Naive thymus-derived CD4-positive, alpha-beta T cell (primary cell): ENCODE measurements around the gene APBB1IP. TPM values are rescaled to one million over a fixed set of nuclear protein-coding genes. Genes with fewer than 3 reads are reported as not detected.

Experiments
- ATAC-seq: fragments of 150-1000 bp; cut with Tn5 transposase; 2 replicates; pipeline ENCODE4 v1.10.0; 2021; ENCODE audit warnings: mild to moderate bottlenecking, moderate library complexity
- CTCF ChIA-PET: fragments of 350-600 bp; sonication (Branson Sonifier 250); formaldehyde crosslinking; loops from one replicate; lab custom pipeline; 2021; ENCODE audit warnings: antibody characterized with exemption; lab: Charles Lee
- POLR2A ChIA-PET: fragments of 350-600 bp; sonication (Branson Sonifier 250); formaldehyde crosslinking; loops from one replicate; lab custom pipeline; 2021; ENCODE audit warnings: antibody characterized with exemption, inconsistent platforms; lab: Charles Lee
- DNase-seq, 9 donors: peaks; one replicate each; pipeline versions ENCODE4 v3.0.0 to v3.0.0-alpha.2; 2020 to 2022; ENCODE audit warnings: mixed read lengths in 1 of 9
- H3K27ac ChIP-seq: one replicate; pipeline ENCODE4 v1.7.0; 2013; ENCODE audit warnings: mild to moderate bottlenecking, low read depth, low read length, moderate library complexity
- H3K27me3 ChIP-seq, 2 donors: one replicate each; pipeline ENCODE4 v1.7.0; 2013; ENCODE audit warnings: low read length in 2 of 2, mild to moderate bottlenecking in 2 of 2, moderate library complexity in 2 of 2; ENCODE audit not compliant: control insufficient read depth in 2 of 2, insufficient read depth in 2 of 2
- H3K36me3 ChIP-seq, 3 experiments: 1 replicate in 2 of 3; 2 replicates in 1 of 3; pipeline ENCODE4 v1.7.0; 2013; ENCODE audit warnings: low read length in 3 of 3, mild to moderate bottlenecking in 3 of 3, moderate library complexity in 1 of 3; ENCODE audit not compliant: insufficient read depth in 3 of 3, control insufficient read depth in 2 of 3
- H3K4me1 ChIP-seq, 2 donors: one replicate each; pipeline ENCODE4 v1.7.0; 2013; ENCODE audit warnings: low read length in 2 of 2, mild to moderate bottlenecking in 2 of 2, moderate library complexity in 1 of 2; ENCODE audit not compliant: control insufficient read depth in 2 of 2, insufficient read depth in 2 of 2
- H3K4me3 ChIP-seq: 2 replicates; pipeline ENCODE4 v1.7.0; 2013; ENCODE audit warnings: mild to moderate bottlenecking, low read length
- H3K9me3 ChIP-seq, 3 experiments: 1 replicate in 2 of 3; 2 replicates in 1 of 3; pipeline ENCODE4 v1.7.0; 2013; ENCODE audit warnings: low read length in 3 of 3; ENCODE audit not compliant: control insufficient read depth in 2 of 3
- H3K27ac Mint-ChIP-seq, 9 donors: one replicate each; pipeline ENCODE4 v1.8.0; 2020 to 2022; ENCODE audit warnings: mixed read lengths in 9 of 9, mild to moderate bottlenecking in 8 of 9, moderate library complexity in 5 of 9, inconsistent platforms in 2 of 9
- H3K27me3 Mint-ChIP-seq, 5 donors: one replicate each; pipeline ENCODE4 v1.8.0; 2021 to 2022; ENCODE audit warnings: mixed read lengths in 5 of 5, mild to moderate bottlenecking in 1 of 5
- H3K36me3 Mint-ChIP-seq, 5 donors: one replicate each; pipeline ENCODE4 v1.8.0; 2020 to 2022; ENCODE audit warnings: mixed read lengths in 5 of 5, mild to moderate bottlenecking in 3 of 5, inconsistent platforms in 1 of 5
- H3K4me1 Mint-ChIP-seq, 7 donors: one replicate each; pipeline ENCODE4 v1.8.0; 2020 to 2022; ENCODE audit warnings: mixed read lengths in 7 of 7, mild to moderate bottlenecking in 3 of 7, inconsistent platforms in 1 of 7
- H3K4me3 Mint-ChIP-seq, 10 donors: one replicate each; pipeline ENCODE4 v1.8.0; 2020 to 2022; ENCODE audit warnings: mild to moderate bottlenecking in 10 of 10, mixed read lengths in 10 of 10, moderate library complexity in 6 of 10, inconsistent platforms in 2 of 10
- H3K9me3 Mint-ChIP-seq, 11 donors: one replicate each; pipeline ENCODE4 v1.8.0; 2020 to 2022; ENCODE audit warnings: mixed read lengths in 11 of 11, mild to moderate bottlenecking in 4 of 11, inconsistent platforms in 1 of 11, moderate library complexity in 1 of 11
- intact Hi-C, 2 donors: fragments of 100-400 bp; cut with micrococcal nuclease; formaldehyde crosslinking; loops; one replicate each; pipeline ENCODE4 v1.15.1; 2023
- polyA plus RNA-seq, 2 donors: library from polyadenylated mRNA; unstranded; fragments of 300-500 nt; fragmentation: Illumina TruSeq; gene quantifications; one replicate each; pipeline ENCODE4 v1.2.3, GENCODE V29; 2021
- total RNA-seq, 6 experiments: library from RNA in 5 of 6; stranded (reverse) in 5 of 6; gene quantifications; 1 replicate in 5 of 6; 2 replicates in 1 of 6; pipeline ENCODE4 v1.2.3 and lab custom pipeline; 2021 to 2026

APBB1IP gene
- total and polyA plus RNA-seq, 7 experiments from 2014 or later = 60.2 to 101 (median 71.7) TPM

DNA sequence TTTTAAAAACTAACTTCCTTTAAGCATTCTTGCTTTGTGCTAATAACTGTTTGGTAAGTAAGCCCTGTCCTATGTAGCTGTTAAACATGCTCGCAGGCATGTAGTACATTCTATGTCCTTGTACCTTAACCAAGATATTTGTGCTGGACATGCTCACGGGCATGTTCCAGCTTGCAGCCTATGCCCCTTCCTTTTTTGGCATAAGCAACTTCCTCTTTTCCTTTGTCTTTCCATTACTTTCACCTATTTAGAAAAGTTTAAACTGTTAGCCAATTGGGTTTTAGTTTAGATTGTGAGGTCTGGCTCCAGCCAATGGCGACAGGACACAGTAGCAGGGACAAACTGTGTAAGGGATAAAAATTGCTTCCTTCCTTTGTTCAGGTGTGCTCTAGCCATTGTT lies 14.4 kb upstream of the APBB1IP start:
- no peak overlapping the region for H3K4me3 ChIP-seq
- Mint-ChIP-seq H3K4me3 (no peak overlapping the region), H3K9me3 (peaks cover 0 to 11% (median 0%) of the 10 kb centered on the region in 11 donors), H3K4me1 (peaks cover 0 to 8% (median 0%) of the 10 kb centered on the region in 7 donors), H3K27ac (peak overlapping the region in 1 of 9 donors; percentile 41), H3K36me3 (peaks cover 0 to 5% (median 0%) of the 10 kb centered on the region in 5 donors), H3K27me3 (peaks cover 0 to 7% (median 0%) of the 10 kb centered on the region in 5 donors)
- H3K27ac ChIP-seq = no peak overlapping the region
- CTCF ChIA-PET = no interaction called here
- ATAC-seq = no peak
- H3K4me1 ChIP-seq = no peaks in the 10 kb centered on the region
- intact Hi-C loops = no loop called here
- POLR2A ChIA-PET = interaction anchor here (1.1 kb wide), 1 partner anchor 10 kb away, joined by 3 read pairs; no protein-coding TSS in a partner anchor
- no peaks in the 10 kb centered on the region for H3K36me3 ChIP-seq
- no peaks in the 10 kb centered on the region for H3K27me3 ChIP-seq
- H3K9me3 ChIP-seq = peaks cover 0 to 5% (median 0%) of the 10 kb centered on the region in 3 experiments
- no peak for DNase-seq

DNA sequence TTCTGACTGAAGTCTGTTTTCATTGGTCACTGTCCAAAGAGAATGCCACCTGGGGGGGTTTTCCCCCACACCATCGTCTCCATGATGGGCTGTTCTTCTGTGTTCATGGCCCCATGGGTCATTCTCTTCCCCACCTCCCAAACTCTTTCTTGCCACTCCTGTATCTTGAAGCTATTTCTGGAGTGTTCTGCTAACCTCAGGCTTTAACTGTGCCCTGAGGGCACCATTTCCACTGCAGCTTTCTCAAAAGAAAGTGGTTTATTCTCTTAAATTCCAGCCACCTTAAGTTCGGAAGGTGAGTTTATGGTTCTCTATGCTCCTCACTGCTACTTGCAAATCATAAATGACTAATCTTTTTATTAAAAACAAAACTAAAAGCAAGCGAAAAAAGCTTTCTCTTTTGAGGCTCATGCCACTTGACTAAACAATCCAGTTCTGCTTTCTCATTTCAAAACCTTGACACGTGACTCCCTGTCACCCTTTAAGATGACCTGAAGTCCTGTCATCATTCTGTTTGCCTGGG lies 7.4 kb upstream of the APBB1IP start:
- peak; percentile 93 for ATAC-seq
- H3K27me3 Mint-ChIP-seq = no peaks in the 10 kb centered on the region
- CTCF ChIA-PET = interaction anchor here (0.8 to 1.1 kb wide), 3 partner anchors 12 to 49 kb away, joined by 3 to 5 read pairs (median 3); no protein-coding TSS in a partner anchor

DNA sequence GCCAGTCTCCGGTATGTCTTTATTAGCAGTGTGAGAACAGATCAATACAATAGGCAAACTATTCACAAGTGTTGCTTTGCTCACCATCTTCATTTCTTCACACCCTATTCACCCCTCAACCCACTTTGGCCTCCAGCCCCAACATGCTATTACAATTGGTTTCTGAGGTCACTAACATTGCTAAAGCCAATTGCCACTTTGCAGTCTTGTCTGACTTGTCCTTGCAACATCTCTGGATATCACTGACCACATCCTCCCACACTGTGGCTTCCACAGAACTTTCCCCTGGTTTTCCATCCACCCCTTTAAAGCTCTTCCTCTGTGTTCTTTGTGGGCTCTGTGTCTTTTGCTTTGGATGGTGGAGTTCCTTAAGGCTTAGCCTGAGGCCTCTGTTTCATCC lies 5.2 kb upstream of the APBB1IP start:
- DNase-seq = no peak
- peaks cover 0 to 3% (median 0%) of the 10 kb centered on the region in 5 donors for H3K36me3 Mint-ChIP-seq
- Histone ChIP-seq H3K9me3 (no peaks in the 10 kb centered on the region), H3K27ac (no peak overlapping the region), H3K36me3 (no peaks in the 10 kb centered on the region), H3K27me3 (no peaks in the 10 kb centered on the region), H3K4me3 (no peak overlapping the region), H3K4me1 (peaks cover 12 to 18% of the 10 kb centered on the region in 2 donors)
- CTCF ChIA-PET = interaction anchor here (0.6 kb wide), 1 partner anchor 43 kb away, joined by 8 read pairs; no protein-coding TSS in a partner anchor
- H3K27ac Mint-ChIP-seq = no peak overlapping the region
- peaks cover 31 to 56% (median 41%) of the 10 kb centered on the region in 7 donors for H3K4me1 Mint-ChIP-seq
- POLR2A ChIA-PET = no interaction called here
- peaks cover 0 to 8% (median 0%) of the 10 kb centered on the region in 11 donors for H3K9me3 Mint-ChIP-seq
- peak; percentile 36 for ATAC-seq
- no peaks in the 10 kb centered on the region for H3K27me3 Mint-ChIP-seq
- no peak overlapping the region for H3K4me3 Mint-ChIP-seq
- intact Hi-C loops = no loop called here

More for the DNA sequence above, 7.4 kb upstream of the APBB1IP start:
- H3K36me3 ChIP-seq = no peaks in the 10 kb centered on the region
- intact Hi-C loops = loop anchor here (1.0 kb wide), 3 partner anchors 9 to 71 kb away; no protein-coding TSS in a partner anchor
- no peak overlapping the region for H3K27ac ChIP-seq
- H3K27me3 ChIP-seq = no peaks in the 10 kb centered on the region
- peak overlapping the region in 4 of 9 donors; percentile 23 to 89 (median 37) for H3K27ac Mint-ChIP-seq
- H3K9me3 Mint-ChIP-seq = no peaks in the 10 kb centered on the region
- peaks cover 0 to 9% of the 10 kb centered on the region in 2 donors for H3K4me1 ChIP-seq
- H3K36me3 Mint-ChIP-seq = peaks cover 0 to 3% (median 0%) of the 10 kb centered on the region in 5 donors
- H3K4me3 Mint-ChIP-seq = peak overlapping the region in 8 of 10 donors; percentile 18 to 61 (median 53)
- H3K9me3 ChIP-seq = no peaks in the 10 kb centered on the region
- POLR2A ChIA-PET = interaction anchor here (0.6 to 1.2 kb wide), 4 partner anchors 10 to 1936 kb away, joined by 3 to 5 read pairs (median 3); no protein-coding TSS in a partner anchor
- H3K4me1 Mint-ChIP-seq = peaks cover 13 to 35% (median 21%) of the 10 kb centered on the region in 7 donors
- no peak for DNase-seq
- no peak overlapping the region for H3K4me3 ChIP-seq

DNA sequence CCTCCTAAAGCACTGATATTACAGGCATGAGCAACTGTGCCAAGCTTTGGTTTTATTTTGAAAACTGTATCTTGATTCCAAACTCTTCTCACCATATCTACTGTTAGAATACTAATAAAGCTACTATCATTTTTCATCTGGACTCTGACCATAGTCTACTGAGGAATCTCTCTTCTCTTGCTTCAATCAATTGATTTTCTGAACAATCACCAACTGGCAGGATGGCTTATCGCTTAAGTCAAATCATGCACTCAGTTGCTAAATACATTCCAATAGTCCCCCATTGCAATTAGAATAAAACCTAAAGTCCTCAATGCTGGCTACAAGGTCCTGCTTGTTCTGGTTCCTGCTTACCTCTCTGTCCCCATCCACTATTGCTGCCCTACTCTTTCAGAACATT lies 2.3 kb upstream of the APBB1IP start:
- CTCF ChIA-PET = interaction anchor here (0.6 to 1.3 kb wide), 3 partner anchors 68 to 121 kb away, joined by 3 to 5 read pairs (median 3); no protein-coding TSS in a partner anchor
- DNase-seq (no peak), ATAC-seq (no peak)
- H3K4me3 ChIP-seq = no peak overlapping the region
- H3K27ac ChIP-seq = peak overlapping the region; percentile 67
- Mint-ChIP-seq H3K4me1 (peaks cover 24 to 44% (median 37%) of the 10 kb centered on the region in 7 donors), H3K36me3 (peaks cover 0 to 3% (median 0%) of the 10 kb centered on the region in 5 donors), H3K4me3 (peak overlapping the region in 8 of 10 donors; percentile 2 to 97 (median 40)), H3K9me3 (peaks cover 0 to 8% (median 0%) of the 10 kb centered on the region in 11 donors), H3K27ac (peak overlapping the region; percentile 30 to 97 (median 93)), H3K27me3 (no peaks in the 10 kb centered on the region)
- intact Hi-C loops = loop anchor here (5.0 kb wide), 8 partner anchors 44 to 1419 kb away; partner anchors contain the start of genes ACBD5 (in 1 of the 2), ANKRD26 (in 1 of the 2), ENKUR (in 1 of the 2) and MASTL (in 1 of the 2)
- peaks cover 12 to 18% of the 10 kb centered on the region in 2 donors for H3K4me1 ChIP-seq
- H3K36me3 ChIP-seq = peaks cover 0 to 7% (median 0%) of the 10 kb centered on the region in 3 experiments
- H3K9me3 ChIP-seq = no peaks in the 10 kb centered on the region
- no peaks in the 10 kb centered on the region for H3K27me3 ChIP-seq
- POLR2A ChIA-PET = interaction anchor here (0.5 to 3.2 kb wide), 8 partner anchors 13 to 369 kb away, joined by 3 to 13 read pairs (median 3); no protein-coding TSS in a partner anchor

DNA sequence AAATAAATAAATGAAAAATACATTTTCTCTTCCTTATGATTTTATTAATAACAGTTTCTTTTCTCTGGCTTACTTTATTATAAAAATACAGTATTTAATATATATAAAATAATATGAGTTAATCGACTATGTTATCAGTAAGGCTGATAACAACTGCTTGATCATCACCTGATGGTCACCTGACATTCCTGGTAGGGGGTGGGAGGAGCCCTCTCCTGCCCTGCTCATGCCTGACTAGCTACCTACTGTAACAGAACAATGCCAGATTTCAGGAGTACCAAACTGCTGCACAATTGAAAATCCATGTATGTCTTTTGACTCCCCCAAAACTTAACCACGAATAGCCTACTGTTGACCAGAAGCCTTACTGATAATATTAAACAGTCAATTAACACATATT lies 1.3 kb upstream of the APBB1IP start:
- Mint-ChIP-seq H3K9me3 (peaks cover 0 to 8% (median 0%) of the 10 kb centered on the region in 11 donors), H3K4me3 (peak overlapping the region; percentile 18 to 97 (median 64)), H3K36me3 (peaks cover 0 to 11% (median 2%) of the 10 kb centered on the region in 5 donors), H3K27ac (peak overlapping the region; percentile 25 to 98 (median 95)), H3K4me1 (peaks cover 31 to 52% (median 47%) of the 10 kb centered on the region in 7 donors), H3K27me3 (no peaks in the 10 kb centered on the region)
- H3K4me3 ChIP-seq = no peak overlapping the region
- intact Hi-C loops = loop anchor here (1.0 to 5.0 kb wide), 9 partner anchors 45 to 1420 kb away; partner anchors contain the start of genes ACBD5 (in 1 of the 2), ANKRD26 (in 1 of the 2), ENKUR (in 1 of the 2) and MASTL (in 1 of the 2)
- no peaks in the 10 kb centered on the region for H3K27me3 ChIP-seq
- H3K36me3 ChIP-seq = peaks cover 0 to 7% (median 0%) of the 10 kb centered on the region in 3 experiments
- ATAC-seq = no peak
- peak overlapping the region; percentile 91 for H3K27ac ChIP-seq
- ChIA-PET CTCF (interaction anchor here (1.2 to 1.3 kb wide), 2 partner anchors 99 to 120 kb away, joined by 4 to 5 read pairs; no protein-coding TSS in a partner anchor), POLR2A (interaction anchor here (1.0 to 3.8 kb wide), 8 partner anchors 12 to 50 kb away, joined by 3 to 16 read pairs (median 5); no protein-coding TSS in a partner anchor)
- peaks cover 12 to 26% of the 10 kb centered on the region in 2 donors for H3K4me1 ChIP-seq
- no peak for DNase-seq
- no peaks in the 10 kb centered on the region for H3K9me3 ChIP-seq
